GM23338 (cell line): Measurements from ENCODE around the gene KCNMA1. TPM values are rescaled to one million over a fixed set of nuclear protein-coding genes. Genes with fewer than 3 reads are reported as not detected.

Source experiments
- ATAC-seq: fragments of 200-7000 bp; cut with Tn5 transposase; 3 replicates; pipeline ENCODE4 v1.9.1; 2020
- DNase-seq: peaks from one replicate; pipeline ENCODE4 v3.0.0-alpha.2; 2015; ENCODE audit warnings: low spot score
- H2AFZ ChIP-seq: fragments of 200-600 bp; sonication (generic); 2 replicates; pipeline ENCODE4 v1.8.0; 2016; ENCODE audit warnings: antibody characterized with exemption, mild to moderate bottlenecking, moderate library complexity
- H3F3A ChIP-seq: fragments of 200-600 bp; sonication (generic); replicated peaks from 2 replicates; pipeline ENCODE4 v1.8.0; 2017; ENCODE audit warnings: antibody characterized with exemption, mixed run types, low read depth
- H3K27ac ChIP-seq: fragments of 200-600 bp; sonication (generic); 2 replicates; pipeline ENCODE4 v1.6.1; 2016; ENCODE audit warnings: low read depth
- H3K27me3 ChIP-seq: fragments of 200-600 bp; sonication (generic); 2 replicates; pipeline ENCODE4 v1.8.0; 2016; ENCODE audit warnings: mild to moderate bottlenecking, mixed run types, moderate library complexity; ENCODE audit not compliant: insufficient read depth
- H3K36me3 ChIP-seq: fragments of 200-600 bp; sonication (generic); 2 replicates; pipeline ENCODE4 v1.8.0; 2016; ENCODE audit warnings: mild to moderate bottlenecking; ENCODE audit not compliant: insufficient read depth
- H3K4me1 ChIP-seq: fragments of 200-600 bp; sonication (generic); 2 replicates; pipeline ENCODE4 v1.8.0; 2016; ENCODE audit warnings: mild to moderate bottlenecking, moderate library complexity; ENCODE audit not compliant: insufficient read depth
- H3K4me2 ChIP-seq: fragments of 200-600 bp; sonication (generic); 2 replicates; pipeline ENCODE4 v1.7.1; 2017; ENCODE audit warnings: mixed run types
- H3K4me3 ChIP-seq: fragments of 200-600 bp; sonication (generic); 2 replicates; pipeline ENCODE4 v1.6.1; 2016; ENCODE audit warnings: mixed run types
- H3K79me2 ChIP-seq: fragments of 200-600 bp; sonication (generic); replicated peaks from 2 replicates; pipeline ENCODE4 v1.8.0; 2017; ENCODE audit warnings: mild to moderate bottlenecking; ENCODE audit not compliant: insufficient read depth
- H3K9me2 ChIP-seq: fragments of 200-600 bp; sonication (generic); 2 replicates; pipeline ENCODE4 v1.8.0; 2017; ENCODE audit not compliant: insufficient read depth
- H4K20me1 ChIP-seq: fragments of 200-600 bp; sonication (generic); replicated peaks from 2 replicates; pipeline ENCODE4 v1.8.0; 2017; ENCODE audit warnings: mild to moderate bottlenecking; ENCODE audit not compliant: insufficient read depth
- H3K27ac Mint-ChIP-seq: 2 replicates; pipeline ENCODE4 v1.8.0; 2020; ENCODE audit warnings: inconsistent platforms, mild to moderate bottlenecking, moderate library complexity, mixed read lengths
- H3K27me3 Mint-ChIP-seq: 3 replicates; pipeline ENCODE4 v1.8.0; 2022; ENCODE audit warnings: low read depth, mild to moderate bottlenecking, moderate library complexity, mixed read lengths, inconsistent platforms; ENCODE audit not compliant: insufficient read depth, poor library complexity
- H3K36me3 Mint-ChIP-seq: 3 replicates; pipeline ENCODE4 v1.8.0; 2021; ENCODE audit warnings: low read depth, mild to moderate bottlenecking, inconsistent platforms, moderate library complexity, mixed read lengths
- H3K4me1 Mint-ChIP-seq: 3 replicates; pipeline ENCODE4 v1.8.0; 2020; ENCODE audit warnings: mild to moderate bottlenecking, inconsistent platforms, mixed read lengths
- H3K4me3 Mint-ChIP-seq: 3 replicates; pipeline ENCODE4 v1.8.0; 2021; ENCODE audit warnings: moderate library complexity, mild to moderate bottlenecking, inconsistent platforms, mixed read lengths
- H3K9me3 Mint-ChIP-seq: 3 replicates; pipeline ENCODE4 v1.8.0; 2020; ENCODE audit warnings: moderate library complexity, mild to moderate bottlenecking, inconsistent platforms, mixed read lengths
- CREB1 ChIP-seq: fragments of 250-450 bp; sonication (Bioruptor Pico); IDR thresholded peaks from 2 replicates; pipeline ENCODE4 v1.5.0; 2020; ENCODE audit warnings: low read depth, mild to moderate bottlenecking, moderate library complexity
- CTCF ChIP-seq, 2 experiments: fragments of 200-600 bp in 1 of 2; sonication (generic) in 1 of 2; conservative IDR thresholded peaks; 2 replicates each; pipeline versions ENCODE4 v1.5.1 to v1.6.1; 2016 to 2017; ENCODE audit warnings: antibody characterized with exemption in 2 of 2, low read depth in 2 of 2, mild to moderate bottlenecking in 2 of 2, moderate library complexity in 1 of 2
- ETS1 ChIP-seq: IDR thresholded peaks from 2 replicates; pipeline ENCODE4 v1.6.1; 2016; ENCODE audit warnings: antibody characterized with exemption
- EZH2 ChIP-seq: fragments of 200-600 bp; sonication (generic); IDR thresholded peaks from one replicate; pipeline ENCODE4 v1.8.0; 2017; ENCODE audit warnings: antibody characterized with exemption, mild to moderate bottlenecking, low read depth; ENCODE audit not compliant: unreplicated experiment
- EZH2phosphoT487 ChIP-seq: fragments of 200-600 bp; sonication (generic); IDR thresholded peaks from one replicate; pipeline ENCODE4 v1.8.1; 2018; ENCODE audit warnings: antibody characterized with exemption; ENCODE audit not compliant: unreplicated experiment
- JUNB ChIP-seq: IDR thresholded peaks from one replicate; pipeline ENCODE4 v1.6.1; 2016; ENCODE audit warnings: antibody characterized with exemption; ENCODE audit not compliant: unreplicated experiment
- NANOG ChIP-seq: IDR thresholded peaks from 2 replicates; pipeline ENCODE4 v1.6.1; 2016; ENCODE audit warnings: antibody characterized with exemption, borderline replicate concordance
- POLR2AphosphoS5 ChIP-seq: IDR thresholded peaks from 2 replicates; pipeline ENCODE4 v1.6.1; 2016; ENCODE audit warnings: antibody characterized with exemption, low read depth
- REST ChIP-seq: IDR thresholded peaks from one replicate; pipeline ENCODE4 v1.6.1; 2018; ENCODE audit warnings: antibody characterized with exemption; ENCODE audit not compliant: unreplicated experiment
- STAT1 ChIP-seq: IDR thresholded peaks from one replicate; pipeline ENCODE4 v1.6.1; 2016; ENCODE audit warnings: antibody characterized with exemption; ENCODE audit not compliant: unreplicated experiment
- ZNF114 ChIP-seq: fragments of 250-450 bp; sonication (Bioruptor Pico); IDR thresholded peaks from 2 replicates; pipeline ENCODE4 v1.5.0; 2020; ENCODE audit warnings: mild to moderate bottlenecking, moderate library complexity
- ZNF331 ChIP-seq: fragments of 250-450 bp; sonication (Bioruptor Pico); IDR thresholded peaks from 2 replicates; pipeline ENCODE4 v1.5.0; 2020; ENCODE audit warnings: low read depth, mild to moderate bottlenecking, moderate library complexity
- ZNF462 ChIP-seq: fragments of 250-450 bp; sonication (Bioruptor Pico); IDR thresholded peaks from 2 replicates; pipeline ENCODE4 v1.5.0; 2020; ENCODE audit warnings: mild to moderate bottlenecking, moderate library complexity
- polyA plus RNA-seq: library from polyadenylated mRNA; unstranded; fragments of >200 nt; fragmentation: Nextera tagmentation; extraction: Ambion mirVana; gene quantifications from 2 replicates; pipeline ENCODE4 v1.2.1, GENCODE V29; 2016
- total RNA-seq: library from RNA; depleted of rRNA; stranded (reverse); fragments of >200 nt; shearing (Covaris generic); gene quantifications from 2 replicates; pipeline ENCODE4 v1.2.3, GENCODE V29; 2014

KCNMA1 gene
- total and polyA plus RNA-seq, 2 experiments from 2014 or later = 8.2 to 9.0 TPM

- no peak overlapping the region for H3K27ac Mint-ChIP-seq
- Histone ChIP-seq H3K9me2 (no peaks in the 10 kb centered on the region; the same call in 1 of the 2 replicates), H2AFZ (no peak overlapping the region), H3K4me2 (no peak overlapping the region), H3F3A (no peaks in the 10 kb centered on the region), H3K27me3 (no peaks in the 10 kb centered on the region), H3K27ac (no peak overlapping the region), H3K36me3 (no peaks in the 10 kb centered on the region), H3K79me2 (no peaks in the 10 kb centered on the region), H4K20me1 (no peaks in the 10 kb centered on the region), H3K4me1 (no peaks in the 10 kb centered on the region), H3K4me3 (no peak overlapping the region)
- no peaks in the 10 kb centered on the region for H3K36me3 Mint-ChIP-seq
- H3K27me3 Mint-ChIP-seq = no peaks in the 10 kb centered on the region
- no peak for DNase-seq
- H3K9me3 Mint-ChIP-seq = no peaks in the 10 kb centered on the region
- peaks cover 4% of the 10 kb centered on the region for H3K4me1 Mint-ChIP-seq
- H3K4me3 Mint-ChIP-seq = no peak overlapping the region
- ATAC-seq = no peak
- TF ChIP-seq ZNF331 (CRISPR knock-in tag) = no peak
- no peak for TF ChIP-seq ZNF462 (CRISPR knock-in tag)
- TF ChIP-seq ETS1 = no peak
- no peak for TF ChIP-seq EZH2
- TF ChIP-seq REST = no peak
- no peak for TF ChIP-seq EZH2phosphoT487
- no peak for TF ChIP-seq JUNB
- no peak for TF ChIP-seq CTCF (conservative IDR thresholded peaks at IDR 0.05; ENCODE audit: low read depth in 2 of 2)
- no peak for TF ChIP-seq ZNF114 (CRISPR knock-in tag)
- TF ChIP-seq CREB1 (CRISPR knock-in tag) = no peak
- no peak for TF ChIP-seq NANOG
- TF ChIP-seq STAT1 = no peak
- TF ChIP-seq POLR2AphosphoS5 = no peak
These were observed 472.8 kb downstream of the KCNMA1 start for GRCh38 chr10:77164616-77165311.
